Measurements from ENCODE around the gene SPATS2. TPM values are rescaled to one million over a fixed set of nuclear protein-coding genes. Genes with fewer than 3 reads are reported as not detected.

SPATS2 gene
- total and polyA plus RNA-seq, 2 donors (not counting 3 experiments of a cell fraction or from before 2014, with no cell fraction given): 55.8 to 66.5 TPM

DNA sequence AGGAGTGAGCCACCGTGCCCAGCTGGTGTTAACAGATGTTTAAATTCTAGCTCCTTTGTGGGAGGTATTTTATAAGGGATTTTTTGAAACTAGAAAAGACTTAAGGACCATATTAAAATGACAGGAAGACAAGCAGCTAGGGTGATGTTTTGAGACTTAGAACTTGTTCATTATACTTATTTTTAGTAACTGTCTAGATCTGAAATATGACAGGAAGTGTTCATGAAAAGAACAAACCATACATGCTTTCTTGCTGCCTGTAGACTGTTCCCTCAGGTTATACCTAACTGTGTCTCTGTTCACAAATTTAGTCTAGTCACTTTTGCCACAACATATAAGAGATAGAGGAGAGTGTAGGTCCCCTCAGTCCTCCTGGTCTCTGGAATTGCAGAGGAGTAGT lies 134.6 kb downstream of the SPATS2 start:
- H3K9me3 ChIP-seq (replicated peaks; ENCODE audit: control insufficient read depth, insufficient read depth, low read length): no peaks in the 10 kb centered on the region
- no TSS peak for BruUV-seq (replicated peaks)
- CTCF ChIA-PET: interaction anchor here (1.0 to 2.3 kb wide), 4 partner anchors 14 to 143 kb away, joined by 3 to 7 read pairs (median 5); no protein-coding TSS in a partner anchor

More for the DNA sequence above, 134.6 kb downstream of the SPATS2 start:
- H3K4me3 ChIP-seq (replicated peaks in 1 of 3; ENCODE audit: insufficient read depth in 1 of 3, low read depth in 1 of 3, low read length in 3 of 3): no peak overlapping the region
- peaks cover 8% of the 10 kb centered on the region for H3K79me2 ChIP-seq (ENCODE audit: control insufficient read depth, insufficient read depth, low read length)
- no peak for DNase-seq (ENCODE audit: low read depth, low spot score)
- H2AFZ ChIP-seq (ENCODE audit: low read depth, low read length): no peak overlapping the region
- dilution Hi-C loops (cut with MboI; ENCODE audit: extremely low pct_ligation_motif_present, low sequenced_read_pairs) (loop anchor here (25.0 kb wide), 1 partner anchor 140 kb away; the partner anchor contains the start of gene SPATS2), intact Hi-C loops (cut with micrococcal nuclease) (no loop called here)
- no peaks in the 10 kb centered on the region for H3K27me3 ChIP-seq (ENCODE audit: control insufficient read depth in 2 of 2, insufficient read depth in 2 of 2, low read length in 2 of 2)
- no peaks in the 10 kb centered on the region for H4K20me1 ChIP-seq (replicated peaks; ENCODE audit: control insufficient read depth, extremely low read depth, insufficient read depth, low read length)
- peaks cover 4 to 9% of the 10 kb centered on the region in 2 experiments for H3K36me3 ChIP-seq (ENCODE audit: control insufficient read depth in 2 of 2, extremely low read depth in 1 of 2, insufficient read depth in 2 of 2, low read length in 2 of 2)
- peak overlapping the region; percentile 86 for H3K27ac ChIP-seq (ENCODE audit: insufficient read depth, low read depth, low read length)
- no peak for TF ChIP-seq POLR2A (IDR thresholded peaks at IDR 0.05; ENCODE audit: low read depth, low read length)
- TF ChIP-seq GATA2 (IDR thresholded peaks at IDR 0.05; ENCODE audit: insufficient read depth, insufficient read length, low read depth, low read length): no peak
- TF ChIP-seq POLR2AphosphoS5 (IDR thresholded peaks at IDR 0.05; ENCODE audit: insufficient read depth, low read depth, low read length): no peak
- no peak for TF ChIP-seq FOS (IDR thresholded peaks at IDR 0.05; ENCODE audit: borderline replicate concordance, insufficient read depth, low read length)
- TF ChIP-seq JUN (IDR thresholded peaks at IDR 0.05; ENCODE audit: borderline replicate concordance, insufficient read depth, insufficient read length, low read depth): no peak
- TF ChIP-seq, protein P1, sequence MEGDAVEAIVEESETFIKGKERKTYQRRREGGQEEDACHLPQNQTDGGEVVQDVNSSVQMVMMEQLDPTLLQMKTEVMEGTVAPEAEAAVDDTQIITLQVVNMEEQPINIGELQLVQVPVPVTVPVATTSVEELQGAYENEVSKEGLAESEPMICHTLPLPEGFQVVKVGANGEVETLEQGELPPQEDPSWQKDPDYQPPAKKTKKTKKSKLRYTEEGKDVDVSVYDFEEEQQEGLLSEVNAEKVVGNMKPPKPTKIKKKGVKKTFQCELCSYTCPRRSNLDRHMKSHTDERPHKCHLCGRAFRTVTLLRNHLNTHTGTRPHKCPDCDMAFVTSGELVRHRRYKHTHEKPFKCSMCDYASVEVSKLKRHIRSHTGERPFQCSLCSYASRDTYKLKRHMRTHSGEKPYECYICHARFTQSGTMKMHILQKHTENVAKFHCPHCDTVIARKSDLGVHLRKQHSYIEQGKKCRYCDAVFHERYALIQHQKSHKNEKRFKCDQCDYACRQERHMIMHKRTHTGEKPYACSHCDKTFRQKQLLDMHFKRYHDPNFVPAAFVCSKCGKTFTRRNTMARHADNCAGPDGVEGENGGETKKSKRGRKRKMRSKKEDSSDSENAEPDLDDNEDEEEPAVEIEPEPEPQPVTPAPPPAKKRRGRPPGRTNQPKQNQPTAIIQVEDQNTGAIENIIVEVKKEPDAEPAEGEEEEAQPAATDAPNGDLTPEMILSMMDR (IDR thresholded peaks at IDR 0.05; ENCODE audit: extremely low read depth in 1 of 2, insufficient read depth in 1 of 2, low read depth in 1 of 2, low read length in 2 of 2): no peak
- TF ChIP-seq, protein P2, sequence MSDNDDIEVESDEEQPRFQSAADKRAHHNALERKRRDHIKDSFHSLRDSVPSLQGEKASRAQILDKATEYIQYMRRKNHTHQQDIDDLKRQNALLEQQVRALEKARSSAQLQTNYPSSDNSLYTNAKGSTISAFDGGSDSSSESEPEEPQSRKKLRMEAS (IDR thresholded peaks at IDR 0.05; ENCODE audit: insufficient read depth, insufficient read length): no peak
- TF ChIP-seq EZH2 (IDR thresholded peaks at IDR 0.05; ENCODE audit: borderline replicate concordance, low read depth, low read length, severe bottlenecking): no peak
- no peak for TF ChIP-seq MYC (IDR thresholded peaks at IDR 0.05; ENCODE audit: low read depth, low read length)
- no peak overlapping the region for H3K9ac ChIP-seq (replicated peaks; ENCODE audit: extremely low read depth, insufficient read depth, low read length)
- peaks cover 55% of the 10 kb centered on the region for H3K4me1 ChIP-seq (ENCODE audit: control insufficient read depth, extremely low read depth, insufficient read depth, low read length)
- no peak overlapping the region for H3K4me2 ChIP-seq (ENCODE audit: insufficient read depth, low read length)
- POLR2A ChIA-PET: interaction anchor here (1.5 kb wide), 1 partner anchor 135 kb away, joined by 7 read pairs; the partner anchor contains the start of gene SPATS2
- no peak for FAIRE-seq
- H3K9me1 ChIP-seq (replicated peaks; ENCODE audit: control insufficient read depth, extremely low read depth, insufficient read depth, low read length): no peaks in the 10 kb centered on the region

Measured in endothelial cell of umbilical vein (primary cell).